NCI-H2107 treated with DMSO at 0.1 percent for 48 hours (cell line): ENCODE measurements around the gene CMTM7.

Experiments used
- DNase-seq: peaks from one replicate; lab custom pipeline; 2025; ENCODE audit not compliant: unreplicated experiment; lab: John Stamatoyannopoulos, UW

CMTM7 gene

GRCh38 chr3:32391643-32392535 is at the start of gene CMTM7:
Gene CMTM7 (plus strand): TSS chr3:32391853. CDS start chr3:32391907, 54 bp downstream.
- no peak for DNase-seq

- DNase-seq = no peak
Observed at GRCh38 chr3:32347343-32348125, 44.1 kb upstream of the CMTM7 start.

- DNase-seq = no peak
Observed at GRCh38 chr3:32349184-32349583, 42.5 kb upstream of the CMTM7 start.

- no peak for DNase-seq
Observed at GRCh38 chr3:32352563-32352962, 39.1 kb upstream of the CMTM7 start.

- no peak for DNase-seq
Observed at GRCh38 chr3:32353351-32353750, 38.3 kb upstream of the CMTM7 start.

GRCh38 chr3:32354362-32354778 is 37.3 kb upstream of the CMTM7 start:
- no peak for DNase-seq

- no peak for DNase-seq
Observed at GRCh38 chr3:32355751-32356291, 35.8 kb upstream of the CMTM7 start.

- no peak for DNase-seq
Observed at GRCh38 chr3:32359766-32360492, 31.7 kb upstream of the CMTM7 start.

- no peak for DNase-seq
Observed at GRCh38 chr3:32360493-32360827, 31.2 kb upstream of the CMTM7 start.

- DNase-seq = no peak
Observed at GRCh38 chr3:32366638-32367397, 24.8 kb upstream of the CMTM7 start.

- no peak for DNase-seq
Observed at GRCh38 chr3:32367442-32367841, 24.2 kb upstream of the CMTM7 start.

GRCh38 chr3:32371461-32372212 is 20.0 kb upstream of the CMTM7 start:
- no peak for DNase-seq

GRCh38 chr3:32372213-32372490 is 19.5 kb upstream of the CMTM7 start:
- DNase-seq = no peak

- DNase-seq = no peak
Observed at GRCh38 chr3:32373276-32373675, 18.4 kb upstream of the CMTM7 start.

- no peak for DNase-seq
Observed at GRCh38 chr3:32373844-32374243, 17.8 kb upstream of the CMTM7 start.

GRCh38 chr3:32374788-32375595 is 16.7 kb upstream of the CMTM7 start:
- DNase-seq = peak; percentile 24

GRCh38 chr3:32375596-32375930 is 16.1 kb upstream of the CMTM7 start:
- no peak for DNase-seq

GRCh38 chr3:32376115-32376514 is 15.5 kb upstream of the CMTM7 start:
- DNase-seq = no peak

GRCh38 chr3:32379831-32380500 is 11.7 kb upstream of the CMTM7 start:
- no peak for DNase-seq
